GM21723 (cell line): Measurements from ENCODE around the gene ITGB2.
"Not testable (repeated sequence)": the region's sequence is repeated elsewhere in the genome, so short reads cannot be mapped to it uniquely, and the experiment has no call there.

Experiments
- ATAC-seq: cut with Tn5 transposase; IDR thresholded peaks from one replicate; pipeline ENCODE4 v1.9.1; 2021; ENCODE audit warnings: mild to moderate bottlenecking, moderate library complexity; ENCODE audit not compliant: unreplicated experiment

The ITGB2 gene

DNA sequence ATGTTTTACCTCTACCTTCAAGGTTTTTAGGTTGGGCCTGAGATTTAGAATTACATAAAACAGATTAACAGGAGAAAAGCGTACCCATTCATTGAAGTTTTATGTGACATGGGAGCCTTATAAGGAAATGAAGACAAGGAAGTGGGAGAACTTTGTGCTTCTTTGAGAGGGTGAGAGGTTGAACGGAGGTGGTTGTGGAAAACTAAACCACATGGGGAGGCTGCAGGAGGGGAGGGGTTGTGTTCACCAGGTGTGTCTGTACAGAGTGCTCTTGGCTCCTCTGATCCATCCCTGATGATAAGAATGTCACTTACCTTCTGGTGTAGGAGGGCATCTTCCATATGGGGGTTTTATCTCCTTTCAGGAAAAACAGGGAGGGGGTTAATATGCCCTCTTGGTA is 21.9 kb upstream of the ITGB2 start:
- ATAC-seq: no peak

- ATAC-seq: no peak
These were observed 20.9 kb upstream of the ITGB2 start for GRCh38 chr21:44941567-44941966.

DNA sequence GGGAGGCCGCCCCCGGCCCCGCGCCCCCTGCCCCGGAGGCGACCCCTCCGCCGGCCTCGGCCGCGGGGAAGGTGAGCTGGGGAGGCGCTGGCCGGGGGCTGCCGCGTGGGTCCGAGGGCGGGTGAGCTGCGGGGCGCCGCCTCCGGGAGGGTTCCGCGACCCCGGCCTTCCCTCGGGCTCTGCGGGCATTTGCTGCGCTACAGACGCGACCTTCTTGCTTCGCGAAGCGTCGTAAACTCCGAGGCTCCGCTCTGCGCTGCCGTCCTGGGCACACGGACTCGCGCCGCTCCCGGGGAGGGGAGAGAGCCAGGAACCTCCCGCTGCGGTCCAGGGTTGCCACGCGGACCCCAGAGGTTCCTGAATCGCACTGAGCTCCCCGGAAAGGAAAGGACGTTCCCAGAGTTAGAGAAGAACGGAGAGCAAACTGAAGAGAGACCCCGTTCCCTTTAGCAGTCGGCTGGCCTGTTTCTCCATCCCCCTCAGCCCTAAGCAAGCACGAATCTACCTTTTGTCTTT is 19.5 kb upstream of the ITGB2 start:
- peak; percentile 29 for ATAC-seq

- ATAC-seq: peak; percentile 69
These were observed 18.9 kb upstream of the ITGB2 start, which contains the start of gene SLX9 for GRCh38 chr21:44939532-44940115. TSS of gene SLX9 (plus strand) at chr21:44940029. CDS start at chr21:44940058, 29 bp downstream.

DNA sequence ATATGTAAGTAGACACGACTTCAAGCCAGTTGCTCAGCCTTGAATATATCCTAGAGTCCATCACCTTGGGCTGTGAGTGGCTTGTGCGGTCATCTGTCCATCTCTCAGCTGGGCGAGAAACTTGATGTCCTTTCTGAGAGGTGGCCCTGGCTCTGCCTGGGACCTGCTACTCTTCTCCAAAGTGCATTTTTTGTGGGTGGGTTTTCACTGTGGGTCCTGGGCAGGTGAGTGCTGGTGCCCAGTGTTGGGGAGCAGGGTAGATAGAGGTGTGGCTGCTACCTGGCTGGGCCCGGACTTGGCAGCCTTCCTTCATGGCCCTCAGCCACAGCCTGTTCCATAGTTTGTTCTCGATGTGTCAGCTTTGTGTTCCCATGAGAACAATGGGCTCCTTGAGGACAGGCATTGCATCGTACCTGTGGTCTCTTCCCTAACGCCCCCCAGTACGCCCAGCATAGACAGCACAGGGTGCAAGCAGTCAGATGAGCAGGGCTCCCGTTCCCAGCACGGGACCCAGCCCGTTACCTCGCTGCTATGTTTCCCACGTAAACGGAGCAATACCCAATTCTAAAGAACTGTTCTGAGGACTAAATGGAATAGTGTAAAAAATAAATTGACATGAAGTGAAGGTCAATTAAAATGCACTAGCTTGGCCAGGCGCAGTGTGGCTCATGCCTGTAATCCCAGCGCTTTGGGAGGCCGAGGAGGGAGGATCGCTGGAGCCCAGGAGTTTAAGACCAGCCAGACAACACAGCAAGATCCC is 18.3 kb upstream of the ITGB2 start:
- ATAC-seq: no peak

DNA sequence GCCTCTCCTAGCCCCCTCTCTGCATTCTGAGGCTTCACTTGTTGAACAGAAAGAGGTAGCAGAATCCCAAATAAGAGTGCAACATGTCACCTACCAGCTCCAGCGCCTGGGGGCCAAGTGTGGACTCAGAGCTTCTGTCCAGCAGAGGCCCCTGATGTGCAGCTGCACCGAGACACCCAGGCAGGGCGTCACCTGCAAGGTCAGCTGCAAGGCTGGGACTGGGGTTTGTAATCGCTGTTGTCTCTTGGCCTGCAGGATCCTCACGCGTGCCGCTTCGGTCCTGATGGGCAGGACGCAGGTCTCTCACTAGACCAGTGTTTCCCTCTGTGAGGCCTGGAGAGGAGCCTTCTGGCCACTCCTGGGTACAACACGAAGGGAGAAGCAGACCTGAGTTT is 14.8 kb upstream of the ITGB2 start:
- ATAC-seq: no peak

GRCh38 chr21:44934797-44935532 is 14.3 kb upstream of the ITGB2 start:
- ATAC-seq: no peak

DNA sequence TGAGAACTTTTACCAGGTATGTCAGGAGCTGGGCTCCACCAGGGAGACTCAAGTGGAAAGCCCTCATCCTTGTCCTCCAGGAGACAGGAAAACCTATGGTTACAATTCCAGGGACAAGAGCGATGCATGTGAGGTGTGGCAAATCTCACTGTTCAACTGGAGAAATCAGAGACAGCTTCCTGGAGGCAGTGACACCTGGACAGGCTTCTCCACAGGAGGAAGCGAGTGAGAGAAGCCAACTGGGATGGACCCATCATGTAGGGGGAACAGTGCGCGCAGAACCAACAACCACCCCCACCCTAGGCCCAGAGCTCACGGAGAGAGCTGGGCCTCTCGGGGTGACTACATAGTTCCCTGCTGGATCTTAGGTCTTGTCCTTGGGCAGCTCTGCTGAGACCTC is 13.6 kb upstream of the ITGB2 start:
- ATAC-seq: no peak

DNA sequence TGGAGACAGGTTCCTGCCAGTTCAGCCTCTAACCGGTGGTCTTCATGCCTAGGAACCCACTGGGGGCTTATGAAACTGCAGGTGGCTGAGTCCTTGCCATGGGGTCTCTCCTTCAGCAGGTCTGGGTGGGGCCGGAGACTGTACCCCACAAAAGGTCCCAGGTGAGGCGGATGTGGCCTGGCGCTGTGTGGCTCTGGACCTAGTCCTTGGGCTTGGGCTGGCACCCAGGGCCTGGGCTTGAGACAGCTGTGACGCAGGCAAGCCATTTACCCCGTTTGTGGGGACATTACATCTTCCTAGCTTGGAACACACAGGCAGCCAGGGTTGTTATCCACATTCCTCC is 13.2 kb upstream of the ITGB2 start:
- ATAC-seq: no peak

- no peak for ATAC-seq
These were observed 12.7 kb upstream of the ITGB2 start for GRCh38 chr21:44933199-44933917.

- no peak for ATAC-seq
These were observed 11.9 kb upstream of the ITGB2 start for GRCh38 chr21:44932408-44933181.

GRCh38 chr21:44931501-44932407 is 11.1 kb upstream of the ITGB2 start:
- no peak for ATAC-seq

DNA sequence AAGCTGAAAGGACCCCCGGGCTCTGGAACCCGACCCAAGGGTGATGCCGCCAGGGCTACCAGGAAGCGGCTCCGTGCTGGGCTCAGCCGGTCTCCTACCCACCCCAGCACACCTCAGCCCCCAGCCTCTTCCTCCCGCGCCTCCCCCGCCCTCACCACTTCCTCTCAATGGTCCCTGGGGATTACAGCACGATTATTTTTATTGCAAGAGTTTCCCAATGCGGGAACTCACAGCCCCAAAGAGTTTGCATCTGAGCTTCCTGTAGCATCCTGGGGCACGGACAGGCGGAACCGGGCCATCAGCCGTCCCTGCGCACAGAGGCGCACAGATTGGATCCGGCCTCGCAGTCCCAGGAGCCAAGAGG is 10.4 kb upstream of the ITGB2 start:
- ATAC-seq: no peak

DNA sequence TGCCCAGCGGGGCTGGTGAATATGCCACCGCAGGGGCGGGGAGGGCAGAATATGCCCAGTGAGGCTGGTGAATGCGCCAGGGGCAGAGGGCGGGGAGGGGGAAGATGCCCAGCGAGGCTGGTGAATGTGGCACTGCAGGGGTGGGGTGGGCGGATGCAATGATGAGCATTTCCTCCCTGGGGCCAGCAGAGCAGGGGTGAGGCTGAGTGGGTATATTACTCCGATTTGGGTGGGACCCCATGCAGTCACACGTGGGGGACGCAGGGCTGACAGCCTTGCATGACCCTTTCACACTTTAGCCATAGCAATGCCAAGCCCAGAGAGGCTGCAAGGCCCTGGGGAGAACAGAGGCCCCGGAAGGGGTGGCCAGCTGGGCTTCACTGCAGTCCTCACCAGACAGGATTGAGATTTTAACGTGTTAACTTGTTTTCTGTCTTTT is 9.9 kb upstream of the ITGB2 start:
- no peak for ATAC-seq

GRCh38 chr21:44929799-44930542 is 9.3 kb upstream of the ITGB2 start:
- ATAC-seq: no peak

DNA sequence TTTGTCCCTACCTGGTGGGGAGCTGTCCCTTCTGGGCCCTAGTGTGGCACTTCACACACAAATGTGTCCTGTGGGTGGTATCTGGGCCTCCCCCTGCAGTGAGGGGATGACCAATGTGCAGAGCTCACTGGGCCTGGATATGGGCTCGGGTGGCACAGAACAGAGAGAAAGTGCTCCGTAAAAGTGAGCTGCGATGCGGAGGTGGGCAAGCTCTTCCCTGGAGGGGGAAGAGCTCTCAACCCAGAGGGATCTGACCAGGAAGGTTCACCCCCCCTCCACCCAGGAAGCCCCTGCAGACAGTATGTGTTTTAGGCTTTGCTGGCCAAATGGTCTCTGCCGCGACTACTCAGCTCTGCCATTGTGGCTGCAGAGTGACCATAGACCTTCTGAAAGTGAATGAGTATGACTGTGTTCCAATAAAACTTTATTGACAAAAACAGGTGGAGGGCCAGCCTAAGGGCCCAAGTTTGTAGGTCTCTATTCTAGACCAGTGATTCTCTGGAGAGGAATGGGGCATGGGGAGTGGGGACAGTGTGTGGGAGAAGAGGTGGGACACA is 8.6 kb upstream of the ITGB2 start:
- no peak for ATAC-seq

DNA sequence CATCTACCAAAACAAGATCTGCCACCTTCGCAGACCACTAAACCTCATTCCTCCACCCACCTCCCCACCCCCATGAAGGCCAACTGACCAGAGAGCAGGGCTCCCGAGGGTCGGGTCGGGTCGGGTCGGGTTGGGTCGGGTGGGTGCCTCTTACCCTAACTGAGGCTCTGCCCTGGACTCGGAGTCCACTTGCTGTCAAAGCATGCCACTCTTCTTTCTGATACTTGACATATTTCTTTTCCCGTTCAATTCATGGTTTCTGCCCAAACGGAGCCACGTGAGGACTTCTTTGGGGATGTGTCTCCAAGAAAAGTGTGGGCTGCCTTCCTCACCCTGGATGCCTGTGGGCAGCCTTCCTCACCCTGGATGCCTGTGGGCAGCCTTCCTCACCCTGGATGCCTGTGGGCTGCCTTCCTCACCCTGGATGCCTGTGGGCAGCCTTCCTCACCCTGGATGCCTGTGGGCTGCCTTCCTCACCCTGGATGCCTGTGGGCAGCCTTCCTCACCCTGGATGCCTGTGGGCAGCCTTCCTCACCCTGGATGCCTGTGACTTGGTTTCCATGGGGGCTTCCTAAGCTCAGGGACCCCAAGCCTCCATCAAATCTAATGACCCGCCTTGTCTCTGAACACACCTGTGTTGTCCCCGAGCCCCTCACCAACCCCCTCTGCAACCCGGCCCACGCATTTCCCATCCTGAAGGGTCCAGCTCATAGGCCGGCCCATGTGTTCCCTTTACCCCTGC is 8.0 kb upstream of the ITGB2 start:
- not testable (repeated sequence) for ATAC-seq
